Measurements from ENCODE around the gene CACNA2D4.

CACNA2D4 gene

GRCh38 chr12:1791104-1791841, 127.2 kb downstream of the CACNA2D4 start:
- DNase-seq (ENCODE audit: low read depth): peak; percentile 27
- no peak overlapping the region for H3K4me3 ChIP-seq (ENCODE audit: low read depth, low read length)
- peak; percentile 90 for TF ChIP-seq CTCF (IDR thresholded peaks at IDR 0.05; ENCODE audit: control insufficient read depth, extremely low read depth, insufficient read depth)

GRCh38 chr12:1790444-1790843, 128.0 kb downstream of the CACNA2D4 start:
- DNase-seq (ENCODE audit: low read depth): no peak
- TF ChIP-seq CTCF (IDR thresholded peaks at IDR 0.05; ENCODE audit: control insufficient read depth, extremely low read depth, insufficient read depth): no peak
- no peak overlapping the region for H3K4me3 ChIP-seq (ENCODE audit: low read depth, low read length)

GRCh38 chr12:1787714-1788113, 130.7 kb downstream of the CACNA2D4 start:
- H3K4me3 ChIP-seq (ENCODE audit: low read depth, low read length): no peak overlapping the region
- no peak for TF ChIP-seq CTCF (IDR thresholded peaks at IDR 0.05; ENCODE audit: control insufficient read depth, extremely low read depth, insufficient read depth)
- no peak for DNase-seq (ENCODE audit: low read depth)

GRCh38 chr12:1782215-1782614, 136.2 kb downstream of the CACNA2D4 start:
- DNase-seq (ENCODE audit: low read depth): no peak
- no peak overlapping the region for H3K4me3 ChIP-seq (ENCODE audit: low read depth, low read length)
- TF ChIP-seq CTCF (IDR thresholded peaks at IDR 0.05; ENCODE audit: control insufficient read depth, extremely low read depth, insufficient read depth): no peak

GRCh38 chr12:1781772-1782171, 136.7 kb downstream of the CACNA2D4 start:
- H3K4me3 ChIP-seq (ENCODE audit: low read depth, low read length): no peak overlapping the region
- no peak for TF ChIP-seq CTCF (IDR thresholded peaks at IDR 0.05; ENCODE audit: control insufficient read depth, extremely low read depth, insufficient read depth)
- no peak for DNase-seq (ENCODE audit: low read depth)

- DNase-seq (ENCODE audit: low read depth): no peak
- no peak for TF ChIP-seq CTCF (IDR thresholded peaks at IDR 0.05; ENCODE audit: control insufficient read depth, extremely low read depth, insufficient read depth)
- no peak overlapping the region for H3K4me3 ChIP-seq (ENCODE audit: low read depth, low read length)
These were observed 138.7 kb downstream of the CACNA2D4 start for GRCh38 chr12:1779783-1780182.

- no peak overlapping the region for H3K4me3 ChIP-seq (ENCODE audit: low read depth, low read length)
- TF ChIP-seq CTCF (IDR thresholded peaks at IDR 0.05; ENCODE audit: control insufficient read depth, extremely low read depth, insufficient read depth): no peak
- DNase-seq (ENCODE audit: low read depth): no peak
These were observed 139.5 kb downstream of the CACNA2D4 start for GRCh38 chr12:1778911-1779310.

Data from LNCaP clone FGC (cell line).